Left ventricle myocardium inferior (tissue), 1 donor: Measurements from ENCODE around the gene CDK15. TPM values are rescaled to one million over a fixed set of nuclear protein-coding genes. Genes with fewer than 3 reads are reported as not detected.

ENCODE experiments used
- DNase-seq: peaks from one replicate; pipeline ENCODE4 v3.0.0-alpha.2; 2020
- H3K27ac ChIP-seq: fragments of 200-600 bp; replicated peaks from 2 replicates; pipeline ENCODE4 v1.8.0; 2021
- H3K27me3 ChIP-seq: fragments of 200-600 bp; 2 replicates; pipeline ENCODE4 v1.8.0; 2021; ENCODE audit warnings: low read depth
- H3K36me3 ChIP-seq: fragments of 200-600 bp; 2 replicates; pipeline ENCODE4 v1.8.0; 2021
- H3K4me1 ChIP-seq: fragments of 200-600 bp; 2 replicates; pipeline ENCODE4 v1.8.0; 2021
- H3K4me3 ChIP-seq: fragments of 200-600 bp; 2 replicates; pipeline ENCODE4 v1.8.0; 2021; ENCODE audit warnings: mild to moderate bottlenecking, moderate library complexity
- H3K9me3 ChIP-seq: fragments of 200-600 bp; replicated peaks from 2 replicates; pipeline ENCODE4 v1.8.0; 2021
- intact Hi-C: fragments of 100-400 bp; cut with micrococcal nuclease; formaldehyde crosslinking; loops from one replicate; pipeline ENCODE4 v1.11.0; 2022
- total RNA-seq: library from RNA; stranded (reverse); fragmentation: NEBNext Ultra II Directional; extraction: Animal tissue kit (Norgen Biotek cat#: 25700); gene quantifications from one replicate; pipeline ENCODE4 v1.2.1, GENCODE V29; 2021
- TF ChIP-seq, protein P1 (sequence below): fragments of 200-600 bp; IDR thresholded peaks from 2 replicates; pipeline ENCODE4 v1.8.0; 2021; ENCODE audit warnings: antibody characterized with exemption, mild to moderate bottlenecking, borderline replicate concordance
- donor health status: DM: no; HTN: yes; CAD: no; lungs with severe emphysema.

CDK15 gene
- total RNA-seq, 1 donor from 2014 or later = 0.16 TPM

DNA sequence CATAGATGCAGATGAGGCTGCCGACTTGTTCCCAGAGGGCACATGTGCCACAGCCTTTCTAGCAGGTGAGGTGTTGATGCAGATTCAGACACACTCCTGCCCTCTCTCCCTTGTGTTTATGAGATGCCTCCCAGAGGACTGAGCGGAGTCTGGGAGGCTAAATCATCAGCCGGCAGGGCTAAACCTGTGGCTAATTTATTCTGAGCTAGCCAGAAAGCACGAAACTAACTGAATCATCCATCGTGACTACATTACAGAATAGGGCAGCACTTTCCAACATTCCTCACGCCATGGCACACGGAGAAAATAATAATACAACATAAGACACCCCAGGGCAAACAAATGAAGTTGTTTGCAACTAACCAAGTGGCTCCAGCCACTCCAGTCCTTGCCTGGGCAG is 125.6 kb downstream of the CDK15 start:
- intact Hi-C loops = no loop called here
- Histone ChIP-seq H3K4me1 (peaks cover 6% of the 10 kb centered on the region), H3K27ac (no peak overlapping the region), H3K9me3 (peaks cover 6% of the 10 kb centered on the region), H3K4me3 (no peak overlapping the region), H3K36me3 (no peaks in the 10 kb centered on the region), H3K27me3 (peaks cover 43% of the 10 kb centered on the region)
- TF ChIP-seq, protein P1, sequence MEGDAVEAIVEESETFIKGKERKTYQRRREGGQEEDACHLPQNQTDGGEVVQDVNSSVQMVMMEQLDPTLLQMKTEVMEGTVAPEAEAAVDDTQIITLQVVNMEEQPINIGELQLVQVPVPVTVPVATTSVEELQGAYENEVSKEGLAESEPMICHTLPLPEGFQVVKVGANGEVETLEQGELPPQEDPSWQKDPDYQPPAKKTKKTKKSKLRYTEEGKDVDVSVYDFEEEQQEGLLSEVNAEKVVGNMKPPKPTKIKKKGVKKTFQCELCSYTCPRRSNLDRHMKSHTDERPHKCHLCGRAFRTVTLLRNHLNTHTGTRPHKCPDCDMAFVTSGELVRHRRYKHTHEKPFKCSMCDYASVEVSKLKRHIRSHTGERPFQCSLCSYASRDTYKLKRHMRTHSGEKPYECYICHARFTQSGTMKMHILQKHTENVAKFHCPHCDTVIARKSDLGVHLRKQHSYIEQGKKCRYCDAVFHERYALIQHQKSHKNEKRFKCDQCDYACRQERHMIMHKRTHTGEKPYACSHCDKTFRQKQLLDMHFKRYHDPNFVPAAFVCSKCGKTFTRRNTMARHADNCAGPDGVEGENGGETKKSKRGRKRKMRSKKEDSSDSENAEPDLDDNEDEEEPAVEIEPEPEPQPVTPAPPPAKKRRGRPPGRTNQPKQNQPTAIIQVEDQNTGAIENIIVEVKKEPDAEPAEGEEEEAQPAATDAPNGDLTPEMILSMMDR = no peak
- DNase-seq = no peak

DNA sequence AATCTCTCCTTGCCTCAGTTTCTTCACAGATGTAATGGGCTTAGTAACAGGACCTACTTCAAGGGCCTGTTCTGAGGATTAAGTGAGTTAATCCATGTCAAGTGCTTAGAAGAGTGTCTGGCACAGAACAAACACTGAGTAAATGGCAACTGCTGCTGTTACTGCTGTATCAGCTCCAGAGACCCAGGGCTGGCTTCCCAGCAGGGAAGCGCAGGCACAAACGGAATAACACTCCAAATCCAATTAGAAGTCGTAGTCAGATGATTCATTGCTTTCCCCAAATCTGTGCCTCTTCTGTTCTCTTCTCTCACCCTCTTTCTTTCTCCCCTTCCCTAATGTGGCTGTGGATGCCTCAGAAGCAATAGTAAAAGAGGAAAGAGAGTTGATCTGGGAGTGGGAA is 126.2 kb downstream of the CDK15 start:
- Histone ChIP-seq H3K4me1 (peaks cover 6% of the 10 kb centered on the region), H3K27ac (no peak overlapping the region), H3K36me3 (no peaks in the 10 kb centered on the region), H3K9me3 (peaks cover 6% of the 10 kb centered on the region), H3K4me3 (no peak overlapping the region), H3K27me3 (peaks cover 43% of the 10 kb centered on the region)
- intact Hi-C loops = no loop called here
- DNase-seq = no peak
- TF ChIP-seq, protein P1 = no peak

DNA sequence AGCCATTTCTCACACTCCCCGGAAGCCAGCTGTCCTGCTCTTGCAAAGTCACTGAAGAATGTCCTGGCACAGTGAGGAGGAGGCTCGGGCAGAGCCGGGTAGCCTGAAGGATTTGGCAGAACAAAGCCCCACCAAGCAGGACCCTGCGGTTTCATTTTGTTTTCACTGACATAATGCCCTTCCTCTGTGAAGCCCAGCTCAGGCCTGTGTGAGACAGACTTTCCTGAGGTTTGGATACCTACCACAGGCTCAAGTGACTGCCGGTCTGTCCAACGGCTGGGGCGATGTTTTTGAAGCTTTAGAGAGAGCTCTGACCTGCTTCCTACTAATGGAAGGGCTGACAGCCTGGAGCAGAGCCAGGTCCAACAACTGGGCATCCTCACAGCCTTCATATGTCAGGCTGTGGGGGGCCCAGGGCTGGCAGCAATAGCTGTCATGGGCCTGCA is 127.5 kb downstream of the CDK15 start:
- TF ChIP-seq, protein P1 = no peak
- intact Hi-C loops = no loop called here
- Histone ChIP-seq H3K4me1 (peaks cover 6% of the 10 kb centered on the region), H3K9me3 (peaks cover 6% of the 10 kb centered on the region), H3K4me3 (no peak overlapping the region), H3K27ac (no peak overlapping the region), H3K36me3 (no peaks in the 10 kb centered on the region), H3K27me3 (peaks cover 51% of the 10 kb centered on the region)
- DNase-seq = no peak

DNA sequence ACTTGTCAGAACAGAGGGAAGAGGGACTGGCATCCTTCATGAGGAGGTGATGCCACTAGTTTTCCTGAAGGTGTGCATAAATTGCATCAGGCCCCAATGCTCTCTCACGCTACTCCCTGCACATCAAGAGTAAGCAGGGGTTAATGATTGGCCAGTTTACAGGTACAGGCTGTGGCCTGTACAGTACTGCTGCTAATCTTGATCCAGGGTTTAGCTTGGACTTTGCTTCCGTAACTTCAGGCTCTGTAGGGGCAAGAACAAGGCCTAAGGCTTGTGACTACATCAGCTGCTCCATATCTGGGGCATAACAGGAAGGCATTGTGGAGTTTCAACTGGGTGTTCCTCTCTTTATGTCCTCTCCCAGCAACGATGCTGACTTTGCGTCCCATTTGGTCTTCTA is 130.5 kb downstream of the CDK15 start:
- Histone ChIP-seq H3K9me3 (peaks cover 6% of the 10 kb centered on the region), H3K27ac (no peak overlapping the region), H3K4me3 (no peak overlapping the region), H3K27me3 (peaks cover 73% of the 10 kb centered on the region), H3K36me3 (no peaks in the 10 kb centered on the region), H3K4me1 (peaks cover 6% of the 10 kb centered on the region)
- intact Hi-C loops = no loop called here
- TF ChIP-seq, protein P1 = no peak
- DNase-seq = no peak

DNA sequence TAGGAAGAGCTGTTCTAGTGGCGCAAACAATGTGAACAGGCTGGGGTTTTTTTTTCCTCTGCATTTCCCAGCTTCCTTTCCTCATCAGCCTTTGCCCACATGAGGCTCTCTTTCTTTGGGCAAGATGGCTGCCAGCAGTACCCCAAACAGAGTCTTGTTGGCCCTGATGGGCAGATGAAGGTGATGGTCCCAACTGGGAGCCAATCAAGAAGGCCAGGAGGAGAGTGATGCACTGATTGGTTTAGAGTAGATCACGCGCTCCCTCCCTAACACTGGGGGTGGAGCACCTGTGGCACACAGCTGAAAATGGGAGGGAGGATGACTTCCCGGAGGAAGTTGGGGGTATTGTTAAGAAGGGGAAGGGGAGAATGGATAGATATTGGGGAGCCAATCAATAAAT is 131.0 kb downstream of the CDK15 start:
- no peak for DNase-seq
- peaks cover 73% of the 10 kb centered on the region for H3K27me3 ChIP-seq
- peaks cover 6% of the 10 kb centered on the region for H3K9me3 ChIP-seq
- TF ChIP-seq, protein P1 = no peak
- H3K36me3 ChIP-seq = no peaks in the 10 kb centered on the region
- intact Hi-C loops = no loop called here
- no peak overlapping the region for H3K4me3 ChIP-seq
- H3K4me1 ChIP-seq = peaks cover 6% of the 10 kb centered on the region
- no peak overlapping the region for H3K27ac ChIP-seq
